Middle frontal gyrus (tissue), 1 donor: Measurements from ENCODE around the gene DIAPH1.
A peak's percentile ranks its signal among the peaks of the same experiment; 100 is the strongest.

Experiments used
- DNase-seq: peaks from one replicate; pipeline ENCODE4 v3.0.0-alpha.2; 2015; ENCODE audit warnings: low spot score; ENCODE audit errors: extremely low spot score

DIAPH1 gene

DNA sequence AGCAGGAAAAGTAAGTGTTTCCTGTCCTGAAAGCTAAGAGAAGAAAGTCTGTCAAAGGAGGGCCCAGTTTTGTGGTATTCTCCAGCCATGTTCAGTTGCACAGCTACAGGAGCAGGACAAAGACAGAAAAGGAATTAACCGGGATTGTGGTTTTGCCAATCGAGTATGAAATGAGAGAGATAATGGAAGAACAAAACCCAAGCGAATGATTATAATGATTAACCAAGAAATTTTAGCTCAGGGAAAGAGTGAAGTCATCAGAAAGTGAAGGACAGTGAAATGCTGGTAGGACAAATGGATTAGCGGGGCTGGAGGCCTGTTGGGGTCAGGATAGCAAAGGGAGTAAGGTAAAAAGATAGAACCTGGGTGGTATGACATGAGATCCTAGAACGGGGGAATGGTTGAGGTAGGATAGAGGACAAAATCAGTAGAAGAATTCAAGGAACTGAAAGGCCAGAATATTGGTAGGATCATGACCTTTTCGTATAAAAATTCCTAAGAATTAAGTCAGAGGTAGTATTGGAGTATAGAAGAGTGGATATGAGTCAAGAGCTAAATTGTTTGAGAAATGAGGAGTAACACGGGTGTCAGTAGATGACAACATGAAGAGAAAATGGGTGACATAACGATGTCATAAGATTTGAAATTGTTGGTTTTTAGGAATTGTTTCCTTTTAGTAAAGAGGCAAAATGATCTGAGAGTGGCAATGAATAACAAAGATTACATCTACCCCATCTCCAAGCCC, 52.8 kb downstream of the DIAPH1 start:
- DNase-seq, result no peak

DNA sequence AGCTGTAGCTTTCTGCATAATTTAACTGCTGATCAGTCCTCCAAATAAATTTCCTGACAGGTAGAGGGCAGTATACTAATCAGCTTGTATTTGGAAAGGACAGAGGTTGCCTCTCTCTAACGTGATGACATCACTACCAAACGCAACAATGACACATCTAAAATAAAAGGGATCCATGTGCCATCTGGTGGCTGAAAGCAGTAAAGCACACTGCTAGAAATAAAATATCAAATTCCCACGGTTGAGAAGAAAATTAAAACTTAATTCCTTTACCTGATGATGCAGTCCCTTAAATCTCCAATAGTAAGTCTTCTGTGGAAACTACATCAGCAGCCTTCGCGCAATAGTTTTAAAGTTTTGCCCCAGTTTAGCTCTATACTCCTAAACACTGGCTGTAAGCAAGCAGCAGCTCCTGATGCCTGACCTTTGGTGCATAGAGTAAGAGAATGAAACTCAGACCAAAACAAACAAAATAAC, 54.5 kb downstream of the DIAPH1 start:
- DNase-seq, result peak; percentile 80

DNA sequence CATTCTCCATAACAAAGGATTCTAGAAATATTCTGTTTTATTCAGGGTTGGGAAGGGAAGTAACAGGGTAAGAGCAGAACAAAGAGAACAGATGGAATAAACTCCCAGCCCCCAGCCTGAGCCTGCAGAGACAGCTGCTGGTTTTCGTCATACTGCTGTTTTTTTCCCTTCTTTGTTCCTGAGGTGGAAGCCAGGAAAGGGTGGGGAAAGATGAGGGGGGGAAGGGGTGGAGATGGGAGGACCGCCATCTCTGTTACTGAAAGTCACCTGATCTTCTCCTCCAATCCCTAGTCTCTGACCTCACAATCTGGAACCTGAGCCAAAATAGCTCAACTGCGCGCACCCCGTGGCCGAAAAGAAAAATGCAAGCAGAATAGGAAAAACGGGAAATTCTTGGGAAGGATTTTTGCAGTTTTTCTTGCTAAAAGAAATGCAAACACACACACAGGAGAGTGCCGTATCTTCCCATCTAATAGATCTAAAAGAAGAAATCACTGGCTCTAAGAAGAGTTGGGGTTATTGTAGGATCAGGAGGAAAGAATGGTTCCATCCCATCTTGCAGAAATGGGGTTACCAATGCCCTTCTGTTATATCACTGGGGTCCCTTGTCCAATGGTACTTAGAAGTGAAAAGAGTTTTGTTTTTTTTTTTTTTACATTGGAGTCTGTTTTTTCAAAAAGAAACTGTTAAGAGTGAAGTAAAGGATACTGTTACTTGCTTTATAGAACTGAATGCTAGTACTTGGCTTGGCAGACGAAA, 57.9 kb downstream of the DIAPH1 start:
- peak; percentile 72 for DNase-seq

DNA sequence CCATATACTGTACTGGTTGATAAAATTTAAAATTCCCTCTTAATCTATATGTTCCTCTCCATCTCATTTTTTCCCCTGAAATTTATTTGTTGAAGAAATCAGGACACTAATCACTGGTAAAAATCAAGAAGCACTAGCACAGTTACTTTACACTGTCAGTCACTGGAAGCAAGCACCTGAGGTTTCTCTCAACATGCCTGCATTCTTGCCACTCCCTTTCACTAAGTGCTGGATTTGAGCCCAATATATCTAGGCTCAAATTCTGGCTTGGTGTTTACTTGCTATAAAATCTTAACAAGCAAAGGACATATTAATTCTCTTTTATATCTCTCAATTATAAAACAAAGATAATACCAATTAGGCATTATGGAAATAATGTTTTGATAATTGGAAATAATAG, 58.6 kb downstream of the DIAPH1 start:
- no peak for DNase-seq

DNA sequence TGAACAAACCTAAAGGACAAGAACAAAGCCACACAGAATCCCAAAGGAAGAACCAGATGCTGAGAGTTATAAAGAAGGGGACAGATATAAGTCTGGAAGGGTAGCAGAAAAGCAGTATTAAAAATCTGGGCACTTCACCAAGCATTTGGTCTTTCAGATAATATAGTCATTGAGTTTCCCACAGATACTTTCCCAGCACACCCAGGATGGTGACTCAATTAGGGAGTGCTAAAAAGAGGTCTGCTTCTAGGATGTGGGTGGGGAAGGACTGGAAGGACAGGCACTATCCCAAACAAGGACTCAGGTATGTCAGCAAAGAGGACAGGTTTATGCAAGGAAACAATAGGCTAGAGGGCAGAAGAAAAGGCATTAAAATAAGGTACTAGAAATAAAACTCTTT, 59.3 kb downstream of the DIAPH1 start:
- no peak for DNase-seq

DNA sequence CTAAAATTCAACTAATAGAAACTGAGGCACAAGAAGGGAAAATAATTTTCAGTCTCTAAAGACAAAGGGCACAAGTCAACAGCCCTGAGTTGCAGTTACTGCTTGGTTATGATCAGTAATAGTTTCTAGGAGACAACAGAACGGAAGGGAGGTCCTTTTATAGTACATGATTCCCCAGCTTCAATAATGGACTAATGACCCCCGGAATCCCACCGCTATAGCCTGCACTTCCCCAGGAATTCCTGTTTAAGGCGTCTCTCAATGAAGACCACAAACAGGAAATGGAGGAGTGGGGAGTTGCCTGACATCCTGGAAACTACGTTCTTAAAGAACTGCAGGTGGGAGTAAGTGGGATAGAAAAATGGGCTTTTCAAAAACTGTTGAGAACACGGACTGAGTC, 60.6 kb downstream of the DIAPH1 start:
- no peak for DNase-seq

DNA sequence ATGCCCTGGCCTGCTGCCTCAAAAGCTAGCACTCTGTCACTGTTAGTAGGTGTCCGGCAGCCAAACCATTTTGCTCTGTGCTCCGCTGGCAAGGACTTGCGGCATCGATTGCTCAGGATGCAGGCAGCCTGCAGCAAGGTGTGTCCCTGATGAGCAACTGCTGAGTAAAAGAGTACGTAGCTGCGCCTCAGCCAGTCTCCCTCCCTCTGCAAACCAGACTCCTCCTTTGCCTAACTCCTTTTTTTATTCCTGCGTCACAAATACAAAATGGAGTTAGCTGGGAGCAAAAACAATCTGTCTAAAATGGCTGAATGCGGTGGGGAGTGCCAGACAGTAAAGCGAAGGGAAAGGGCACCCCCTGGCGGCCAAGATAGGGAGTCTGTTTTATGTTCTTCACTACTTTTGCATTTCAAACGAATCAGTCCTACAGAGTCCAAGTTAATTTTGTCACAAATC, 61.1 kb downstream of the DIAPH1 start:
- peak; percentile 92 for DNase-seq

DNA sequence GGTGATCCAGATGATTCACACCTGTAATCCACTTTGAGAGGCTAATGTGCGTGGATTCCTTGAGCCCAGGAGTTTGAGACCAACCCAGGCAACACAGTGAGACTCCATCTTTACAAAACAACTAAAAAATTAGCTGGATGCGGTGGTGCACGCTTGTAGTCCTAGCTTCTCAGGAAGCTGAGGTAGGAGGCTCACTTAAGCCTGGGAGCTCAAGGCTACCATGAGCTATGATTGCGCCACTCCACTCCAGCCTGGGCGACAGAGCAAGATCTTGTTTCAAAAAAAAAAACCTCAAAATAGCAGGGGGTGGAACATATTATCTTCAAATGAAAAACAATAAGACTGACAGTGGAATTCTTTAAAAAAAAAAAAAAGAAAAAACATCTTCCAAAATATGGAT, 70.9 kb downstream of the DIAPH1 start:
- no peak for DNase-seq

DNA sequence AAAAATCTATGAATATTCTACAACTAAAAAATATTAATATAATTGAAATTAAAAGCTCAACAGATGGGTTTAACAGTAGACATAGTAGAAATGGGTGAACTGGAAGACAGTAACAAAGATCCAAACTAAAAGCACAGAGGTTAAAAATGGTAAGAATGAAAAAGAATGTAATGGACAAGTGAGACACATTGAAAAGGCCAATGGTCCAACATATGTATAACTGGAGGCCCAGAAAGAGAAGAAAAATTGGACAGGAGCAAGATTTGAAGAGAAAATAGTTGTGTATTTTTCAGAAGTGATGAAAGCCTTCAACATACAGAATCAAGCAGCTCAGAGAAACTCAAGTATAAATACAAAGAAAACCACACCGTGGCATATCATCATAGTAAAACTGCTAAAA, 71.3 kb downstream of the DIAPH1 start:
- DNase-seq, result no peak

DNA sequence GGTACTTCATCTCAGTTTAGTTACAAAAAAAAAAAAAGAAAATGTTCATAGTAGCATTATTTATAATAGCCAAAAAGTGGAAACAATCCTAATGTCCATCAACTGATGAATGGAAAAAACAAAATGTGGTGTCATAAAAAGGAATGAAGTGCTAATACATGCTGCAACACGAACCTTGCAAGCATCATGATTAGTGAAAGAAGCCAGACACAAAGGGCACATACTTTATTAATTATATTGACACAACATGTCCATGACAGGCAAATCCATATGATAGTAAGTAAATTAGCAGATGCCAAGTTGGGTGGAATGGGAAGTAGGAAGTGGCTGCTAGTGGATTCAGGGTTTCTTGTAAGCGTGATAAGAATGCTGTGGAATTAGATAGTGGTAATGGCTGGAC, 75.7 kb downstream of the DIAPH1 start:
- DNase-seq, result no peak

DNA sequence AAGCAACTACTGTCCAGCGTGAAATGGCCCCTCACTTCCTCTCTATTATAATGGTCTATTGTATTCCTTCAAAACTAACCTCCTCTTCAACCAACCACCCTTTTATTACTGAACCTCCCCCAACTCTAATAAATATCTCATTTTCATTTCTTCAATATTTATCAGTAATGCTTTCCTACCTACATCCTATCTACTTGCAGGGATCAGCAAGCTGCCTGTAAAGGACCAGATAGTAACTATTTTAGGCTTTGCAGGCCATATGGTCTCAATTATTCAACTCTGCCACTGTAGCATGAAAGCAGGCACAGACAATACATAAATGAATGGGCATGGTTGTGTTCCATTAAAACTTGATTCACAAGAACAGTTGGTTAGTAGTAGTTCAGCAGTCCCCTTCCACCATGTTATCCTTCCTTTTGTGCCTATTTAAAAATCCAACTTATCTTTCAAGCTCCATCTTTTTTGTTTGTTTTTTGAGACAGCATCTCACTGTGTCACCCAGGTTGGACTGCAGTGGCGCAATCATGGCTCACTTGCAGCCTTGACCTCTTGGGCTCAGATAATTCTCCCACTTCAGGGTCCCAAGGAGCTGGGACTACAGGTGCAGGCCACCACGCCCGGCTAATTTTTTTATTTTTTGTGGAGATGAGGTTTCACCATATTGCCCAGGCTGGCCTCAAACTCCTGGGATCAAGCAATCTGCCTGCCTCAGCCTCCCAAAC, 84.1 kb downstream of the DIAPH1 start:
- no peak for DNase-seq

DNA sequence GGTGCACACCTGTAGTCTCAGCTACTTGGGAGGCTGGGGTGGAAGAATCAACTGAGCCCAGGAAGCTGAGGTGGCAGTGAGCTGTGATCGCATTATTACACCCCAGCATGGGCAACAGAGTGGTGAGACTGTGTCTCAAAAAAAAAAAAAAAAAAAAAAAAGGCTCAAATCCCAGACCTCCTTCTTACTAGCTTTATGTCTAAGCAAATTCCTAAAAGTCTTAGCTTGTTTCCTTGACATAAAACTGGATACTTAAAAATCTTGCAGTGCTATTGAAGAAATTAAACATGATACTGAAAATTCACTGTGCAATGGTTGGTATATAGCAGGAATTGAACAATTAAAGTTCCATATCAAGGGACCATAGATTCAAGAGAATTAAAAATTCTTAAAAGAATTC, 84.9 kb downstream of the DIAPH1 start:
- DNase-seq, result no peak

DNA sequence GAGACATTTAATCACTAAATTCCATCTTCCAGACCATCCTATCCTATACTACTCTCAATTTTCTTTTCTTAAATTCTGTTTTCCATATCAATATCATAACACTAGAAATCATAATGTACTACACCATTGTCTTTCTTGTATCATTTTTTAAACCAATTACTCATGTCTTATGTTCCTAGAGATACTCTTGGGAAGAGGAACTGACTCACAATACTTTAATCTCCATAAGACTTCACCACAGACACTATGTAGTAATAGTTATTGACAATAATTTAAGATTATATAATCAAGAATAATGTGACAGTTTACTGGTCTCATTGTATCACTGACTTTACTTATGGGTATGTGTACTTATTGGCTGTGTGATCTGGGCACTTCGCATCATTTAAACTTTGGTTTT, 86.1 kb downstream of the DIAPH1 start:
- DNase-seq, result no peak

DNA sequence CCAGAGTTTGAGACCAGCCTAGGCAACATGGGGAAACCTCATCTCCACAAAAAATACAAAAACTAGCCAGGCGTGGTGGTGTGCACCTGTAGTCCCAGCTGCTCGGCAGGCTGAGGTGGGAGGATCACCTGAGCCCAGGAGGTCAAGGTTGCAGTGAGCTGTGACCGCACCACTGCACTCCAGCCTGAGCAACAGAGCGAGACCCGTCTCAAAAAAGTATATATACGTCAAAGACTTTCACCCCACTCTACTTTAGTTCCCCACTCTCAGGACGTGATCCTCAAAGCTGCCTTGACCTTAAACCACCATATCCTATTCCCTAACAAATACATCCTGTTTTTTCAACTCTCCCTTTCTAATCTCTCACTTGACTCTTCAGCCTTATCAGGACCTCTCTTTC, 88.9 kb downstream of the DIAPH1 start:
- DNase-seq, result no peak

DNA sequence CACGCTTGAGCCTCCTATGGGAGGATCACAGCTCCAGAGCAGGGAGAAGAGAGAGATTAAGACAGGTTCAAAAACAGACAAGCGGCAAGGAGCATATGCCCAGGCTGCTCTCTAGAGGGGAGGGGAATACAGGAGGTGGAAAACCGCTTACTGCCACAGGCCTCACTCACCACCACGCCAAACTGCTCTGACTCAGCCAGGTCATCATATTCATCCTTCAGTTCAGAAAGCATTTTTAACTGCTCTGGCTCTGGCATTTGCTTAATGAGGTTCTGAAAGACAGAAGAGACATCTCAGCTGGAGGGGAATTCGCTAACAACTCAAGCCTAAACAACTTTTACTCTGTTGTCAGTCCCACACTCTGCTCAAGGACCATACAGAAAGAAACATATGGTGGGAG, 89.8 kb downstream of the DIAPH1 start:
- no peak for DNase-seq

DNA sequence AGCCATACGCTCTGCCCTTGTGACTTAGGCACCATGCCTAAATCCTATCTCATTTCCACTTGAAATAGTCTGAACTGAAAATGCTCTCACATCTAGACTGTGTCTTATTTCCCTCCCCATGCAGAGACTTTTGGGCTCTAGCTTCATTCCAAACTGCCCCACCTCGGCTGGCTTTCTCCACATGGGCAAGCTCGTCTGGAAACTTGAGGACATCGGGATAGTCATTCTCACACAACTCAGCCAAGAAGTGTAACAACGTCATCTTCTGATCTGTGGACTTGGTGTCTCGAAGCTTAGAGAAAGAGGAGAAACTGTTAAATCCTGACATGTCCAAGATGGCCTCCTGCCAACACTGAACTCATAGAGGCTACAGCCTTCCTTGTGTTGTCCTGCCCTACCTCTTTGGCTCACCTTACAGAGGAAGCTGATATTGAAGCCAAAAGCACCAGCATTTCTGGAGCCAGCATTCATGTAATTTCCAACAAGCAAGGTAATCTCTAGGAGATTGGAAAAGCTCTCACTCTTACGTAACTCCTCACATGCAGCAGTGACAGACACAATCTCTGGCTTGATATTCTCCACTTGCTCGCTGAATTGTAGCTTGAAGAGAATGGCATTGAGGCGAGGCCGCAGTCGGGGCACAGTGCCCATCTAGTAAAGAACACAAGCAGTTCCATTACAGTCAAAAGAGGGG, 90.4 kb downstream of the DIAPH1 start:
- DNase-seq, result no peak

DNA sequence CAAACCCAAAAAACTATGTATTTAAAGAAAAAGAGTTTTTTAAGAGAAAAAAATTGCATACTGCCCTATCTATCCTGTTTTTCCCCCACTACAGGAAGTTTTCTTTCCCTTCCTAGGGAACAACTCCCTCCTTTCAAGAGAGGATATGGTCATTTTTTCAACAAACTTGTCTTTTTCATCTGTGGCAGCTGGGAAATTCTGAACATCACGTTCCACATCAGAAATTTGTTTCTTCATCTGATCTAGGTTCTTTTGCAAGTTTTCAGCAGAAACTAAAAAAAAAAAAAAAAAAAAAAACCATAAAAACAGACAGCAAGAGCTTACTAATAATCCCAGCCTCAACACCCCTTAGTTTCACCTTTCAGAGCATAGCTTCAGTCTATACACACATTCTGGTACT, 91.4 kb downstream of the DIAPH1 start:
- no peak for DNase-seq

DNA sequence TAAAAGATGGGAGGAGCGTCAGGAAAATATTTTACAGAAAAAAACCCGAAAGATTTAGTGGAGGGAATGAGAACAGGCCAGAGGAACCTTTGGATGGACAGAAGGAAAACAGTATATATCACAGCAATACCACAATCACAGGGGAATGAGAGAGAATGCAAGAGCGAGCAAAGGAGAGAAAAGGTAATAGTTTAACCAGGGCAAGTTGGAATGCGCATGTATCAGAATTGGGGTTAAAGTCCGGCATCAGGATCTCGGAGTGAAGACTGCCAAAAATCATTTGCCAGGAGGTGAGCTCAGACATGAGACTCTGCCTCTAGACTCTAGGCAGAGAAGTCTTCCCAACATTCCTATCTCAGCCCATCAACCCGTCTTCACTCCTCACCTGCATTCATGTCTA, 93.1 kb downstream of the DIAPH1 start:
- no peak for DNase-seq

DNA sequence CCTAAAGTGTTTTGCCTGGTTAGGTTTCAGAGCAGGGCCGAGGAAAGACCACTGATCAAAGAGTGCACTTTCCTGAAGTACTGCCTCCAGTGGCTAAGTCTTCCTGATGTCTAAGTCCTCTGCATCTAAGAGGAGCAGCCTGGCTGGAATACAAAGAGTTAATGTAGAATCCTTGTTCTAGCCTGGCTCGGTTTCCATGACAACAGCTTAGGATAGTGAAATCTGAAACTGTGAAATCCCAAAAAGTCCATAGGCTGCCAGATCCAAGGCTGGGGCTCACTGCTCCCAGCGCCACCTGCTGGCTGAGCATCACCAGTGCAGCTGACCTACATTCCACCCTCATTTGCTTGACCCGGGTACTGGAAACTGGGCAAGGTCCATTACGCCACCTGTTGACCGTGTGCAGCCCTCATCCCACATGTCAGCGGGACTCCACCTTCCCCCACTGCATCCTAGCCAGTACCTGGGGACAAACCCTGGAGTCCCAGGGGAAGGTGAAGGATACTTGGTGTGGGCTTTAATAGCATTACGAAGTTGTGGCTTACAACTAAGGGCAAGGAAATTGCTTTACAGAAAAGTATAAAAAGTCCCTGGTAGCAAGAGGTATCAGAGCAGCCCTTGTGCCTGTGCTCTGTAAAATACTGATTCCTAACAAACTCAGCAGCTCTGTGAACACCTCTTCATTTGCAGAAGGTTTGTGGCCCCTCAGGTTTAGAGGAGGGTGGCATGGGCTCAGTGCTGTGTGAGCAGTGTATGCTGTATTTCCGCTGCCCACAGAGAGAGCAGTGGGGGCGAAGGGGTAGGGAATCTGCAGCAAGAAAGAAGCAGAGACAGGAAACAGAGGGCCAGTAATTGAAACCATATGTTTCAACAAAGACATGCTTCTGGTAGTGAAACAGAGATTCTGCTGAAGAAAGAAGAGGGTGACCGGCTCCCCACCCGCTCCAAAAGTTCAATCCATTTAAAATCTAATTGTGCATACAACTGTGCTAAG, 93.9 kb downstream of the DIAPH1 start:
- peak; percentile 83 for DNase-seq

DNA sequence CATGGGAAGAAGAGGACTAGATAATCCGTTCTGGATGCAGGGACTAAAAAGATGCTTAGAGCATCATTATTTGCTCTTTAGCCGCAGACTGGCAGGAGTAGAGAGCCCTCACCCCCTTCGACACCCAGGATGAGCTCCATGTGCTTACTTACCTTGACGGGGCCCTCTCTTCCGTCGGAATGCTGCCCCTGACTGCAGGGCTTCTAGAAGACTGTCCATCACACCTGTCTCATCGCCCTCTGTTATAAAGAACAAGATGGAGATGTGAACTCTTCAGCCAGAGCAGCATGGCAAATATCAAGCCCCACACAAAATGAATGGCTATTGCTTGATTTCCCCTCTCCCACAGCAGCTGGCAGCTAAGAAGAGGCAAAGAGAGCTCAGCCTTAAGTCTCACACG, 94.8 kb downstream of the DIAPH1 start:
- no peak for DNase-seq
